Measurements from ENCODE around the gene CPT2. TPM values are rescaled to one million over a fixed set of nuclear protein-coding genes. Genes with fewer than 3 reads are reported as not detected.

CPT2 gene
- total and polyA plus RNA-seq, 9 of the 15 experiments (the other 6 are each of a cell fraction or from before 2014, with no cell fraction given) = 7.6 to 25.1 (median 16.8) TPM

DNA sequence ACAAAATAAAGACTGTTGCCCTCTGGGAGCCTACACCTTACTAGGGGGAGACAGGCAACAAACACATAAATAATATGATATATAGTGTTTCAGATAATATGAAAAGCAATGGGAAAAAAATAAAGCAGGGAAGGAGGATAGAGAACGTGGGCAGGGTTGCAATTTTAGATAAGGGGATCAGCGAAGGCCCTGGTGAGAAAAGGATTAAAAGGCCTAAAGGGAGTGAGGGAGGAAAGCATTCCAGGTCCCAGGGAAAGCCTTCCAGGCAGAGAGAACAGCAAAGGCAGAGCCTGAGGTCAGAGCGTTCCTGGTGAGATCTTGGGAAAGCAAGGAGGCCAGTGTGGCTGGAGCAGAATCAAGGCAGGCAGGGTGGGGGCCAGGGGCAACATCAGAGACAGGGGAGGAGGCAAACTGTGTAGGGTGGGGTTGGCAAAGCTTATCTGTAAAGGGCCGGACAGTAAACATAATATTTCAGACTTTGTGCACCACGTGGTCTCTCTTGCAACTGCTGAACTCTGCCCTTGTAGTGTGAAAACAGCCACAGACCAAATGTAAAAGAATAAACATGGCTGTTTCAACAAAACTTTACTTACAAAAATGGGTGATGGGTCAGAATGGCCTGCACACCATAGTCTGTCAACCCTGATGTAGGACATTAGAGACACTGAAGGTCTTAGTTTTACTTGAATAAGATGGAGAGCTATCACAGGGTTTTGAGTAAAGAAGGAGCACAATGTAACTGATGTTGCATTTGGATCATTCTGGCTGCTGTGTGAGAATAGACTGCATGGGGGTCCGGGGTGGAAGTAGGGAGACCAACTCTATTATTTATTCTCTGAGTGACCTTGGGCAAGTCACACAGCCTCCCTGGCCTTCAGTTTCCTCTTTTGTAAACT, 13.3 kb upstream of the CPT2 start (continued):
- TF ChIP-seq ZNF707 (CRISPR knock-in tag; conservative IDR thresholded peaks at IDR 0.05) (no peak), RBM14 (IDR thresholded peaks at IDR 0.05; ENCODE audit: borderline replicate concordance, insufficient read depth, low read depth, low read length) (no peak), JUNB (CRISPR knock-in tag; conservative IDR thresholded peaks at IDR 0.05) (no peak), ZBED1 (IDR thresholded peaks at IDR 0.05) (no peak), PCBP2 (IDR thresholded peaks at IDR 0.05; ENCODE audit: low read depth, low read length, poor library complexity, severe bottlenecking) (no peak), HIVEP1 (CRISPR knock-in tag; IDR thresholded peaks at IDR 0.05) (no peak), HNRNPLL (IDR thresholded peaks at IDR 0.05; ENCODE audit: low read depth, low read length, poor library complexity, severe bottlenecking) (no peak), CXXC5 (CRISPR knock-in tag; IDR thresholded peaks at IDR 0.05) (peak; percentile 52), ZNF175 (CRISPR knock-in tag; IDR thresholded peaks at IDR 0.05; ENCODE audit: low read depth) (no peak), ELF4 (CRISPR knock-in tag; IDR thresholded peaks at IDR 0.05) (peak; percentile 60; the same call in 1 of the 2 replicates), HLTF (IDR thresholded peaks at IDR 0.05) (0 out of 2 replicates have a peak, but pooled peaks have one; percentile 29), TOE1 (IDR thresholded peaks at IDR 0.05; ENCODE audit: borderline replicate concordance) (peak; percentile 67), TOE1 (CRISPR knock-in tag; IDR thresholded peaks at IDR 0.05; ENCODE audit: borderline replicate concordance, low read depth) (no peak), NFIX (CRISPR knock-in tag; IDR thresholded peaks at IDR 0.05; ENCODE audit: low read depth) (no peak), ZNF316 (IDR thresholded peaks at IDR 0.05) (no peak), POLR2AphosphoS2 (IDR thresholded peaks at IDR 0.05; ENCODE audit: low read length) (no peak), SAFB2 (IDR thresholded peaks at IDR 0.05; ENCODE audit: borderline replicate concordance, low read depth, low read length, severe bottlenecking) (no peak)
- TF ChIP-seq, protein P1, sequence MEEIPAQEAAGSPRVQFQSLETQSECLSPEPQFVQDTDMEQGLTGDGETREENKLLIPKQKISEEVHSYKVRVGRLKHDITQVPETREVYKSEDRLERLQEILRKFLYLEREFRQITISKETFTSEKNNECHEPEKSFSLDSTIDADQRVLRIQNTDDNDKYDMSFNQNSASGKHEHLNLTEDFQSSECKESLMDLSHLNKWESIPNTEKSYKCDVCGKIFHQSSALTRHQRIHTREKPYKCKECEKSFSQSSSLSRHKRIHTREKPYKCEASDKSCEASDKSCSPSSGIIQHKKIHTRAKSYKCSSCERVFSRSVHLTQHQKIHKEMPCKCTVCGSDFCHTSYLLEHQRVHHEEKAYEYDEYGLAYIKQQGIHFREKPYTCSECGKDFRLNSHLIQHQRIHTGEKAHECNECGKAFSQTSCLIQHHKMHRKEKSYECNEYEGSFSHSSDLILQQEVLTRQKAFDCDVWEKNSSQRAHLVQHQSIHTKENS (CRISPR knock-in tag; IDR thresholded peaks at IDR 0.05) = no peak
- TF ChIP-seq, protein P2, sequence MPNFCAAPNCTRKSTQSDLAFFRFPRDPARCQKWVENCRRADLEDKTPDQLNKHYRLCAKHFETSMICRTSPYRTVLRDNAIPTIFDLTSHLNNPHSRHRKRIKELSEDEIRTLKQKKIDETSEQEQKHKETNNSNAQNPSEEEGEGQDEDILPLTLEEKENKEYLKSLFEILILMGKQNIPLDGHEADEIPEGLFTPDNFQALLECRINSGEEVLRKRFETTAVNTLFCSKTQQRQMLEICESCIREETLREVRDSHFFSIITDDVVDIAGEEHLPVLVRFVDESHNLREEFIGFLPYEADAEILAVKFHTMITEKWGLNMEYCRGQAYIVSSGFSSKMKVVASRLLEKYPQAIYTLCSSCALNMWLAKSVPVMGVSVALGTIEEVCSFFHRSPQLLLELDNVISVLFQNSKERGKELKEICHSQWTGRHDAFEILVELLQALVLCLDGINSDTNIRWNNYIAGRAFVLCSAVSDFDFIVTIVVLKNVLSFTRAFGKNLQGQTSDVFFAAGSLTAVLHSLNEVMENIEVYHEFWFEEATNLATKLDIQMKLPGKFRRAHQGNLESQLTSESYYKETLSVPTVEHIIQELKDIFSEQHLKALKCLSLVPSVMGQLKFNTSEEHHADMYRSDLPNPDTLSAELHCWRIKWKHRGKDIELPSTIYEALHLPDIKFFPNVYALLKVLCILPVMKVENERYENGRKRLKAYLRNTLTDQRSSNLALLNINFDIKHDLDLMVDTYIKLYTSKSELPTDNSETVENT (CRISPR knock-in tag; IDR thresholded peaks at IDR 0.05) = no peak
- TF ChIP-seq, protein P3, sequence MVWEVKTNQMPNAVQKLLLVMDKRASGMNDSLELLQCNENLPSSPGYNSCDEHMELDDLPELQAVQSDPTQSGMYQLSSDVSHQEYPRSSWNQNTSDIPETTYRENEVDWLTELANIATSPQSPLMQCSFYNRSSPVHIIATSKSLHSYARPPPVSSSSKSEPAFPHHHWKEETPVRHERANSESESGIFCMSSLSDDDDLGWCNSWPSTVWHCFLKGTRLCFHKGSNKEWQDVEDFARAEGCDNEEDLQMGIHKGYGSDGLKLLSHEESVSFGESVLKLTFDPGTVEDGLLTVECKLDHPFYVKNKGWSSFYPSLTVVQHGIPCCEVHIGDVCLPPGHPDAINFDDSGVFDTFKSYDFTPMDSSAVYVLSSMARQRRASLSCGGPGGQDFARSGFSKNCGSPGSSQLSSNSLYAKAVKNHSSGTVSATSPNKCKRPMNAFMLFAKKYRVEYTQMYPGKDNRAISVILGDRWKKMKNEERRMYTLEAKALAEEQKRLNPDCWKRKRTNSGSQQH (CRISPR knock-in tag; IDR thresholded peaks at IDR 0.05) = 0 out of 2 replicates have a peak, but pooled peaks have one; percentile 42
- TF ChIP-seq, protein P4, sequence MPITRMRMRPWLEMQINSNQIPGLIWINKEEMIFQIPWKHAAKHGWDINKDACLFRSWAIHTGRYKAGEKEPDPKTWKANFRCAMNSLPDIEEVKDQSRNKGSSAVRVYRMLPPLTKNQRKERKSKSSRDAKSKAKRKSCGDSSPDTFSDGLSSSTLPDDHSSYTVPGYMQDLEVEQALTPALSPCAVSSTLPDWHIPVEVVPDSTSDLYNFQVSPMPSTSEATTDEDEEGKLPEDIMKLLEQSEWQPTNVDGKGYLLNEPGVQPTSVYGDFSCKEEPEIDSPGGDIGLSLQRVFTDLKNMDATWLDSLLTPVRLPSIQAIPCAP (CRISPR knock-in tag; IDR thresholded peaks at IDR 0.05; ENCODE audit: borderline replicate concordance) = no peak
- TF ChIP-seq, protein P5, sequence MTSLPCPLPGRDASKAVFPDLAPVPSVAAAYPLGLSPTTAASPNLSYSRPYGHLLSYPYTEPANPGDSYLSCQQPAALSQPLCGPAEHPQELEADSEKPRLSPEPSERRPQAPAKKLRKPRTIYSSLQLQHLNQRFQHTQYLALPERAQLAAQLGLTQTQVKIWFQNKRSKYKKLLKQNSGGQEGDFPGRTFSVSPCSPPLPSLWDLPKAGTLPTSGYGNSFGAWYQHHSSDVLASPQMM (CRISPR knock-in tag; IDR thresholded peaks at IDR 0.05) = no peak
